ENCODE results near the gene STH.

GRCh38 chr17:45973099-45973780 is 25.8 kb upstream of the STH start:
- TF ChIP-seq CTCF (IDR thresholded peaks at IDR 0.05; ENCODE audit: low read depth, low read length, poor library complexity, severe bottlenecking) (no peak), EZH2phosphoT487 (IDR thresholded peaks at IDR 0.05; ENCODE audit: borderline replicate concordance, low read length) (no peak)
